NCI-H1930 (cell line): ENCODE results near the gene DZIP1L.
"Not testable (repeated sequence)": the region's sequence is repeated elsewhere in the genome, so short reads cannot be mapped to it uniquely, and the experiment has no call there.

Experiments used
- DNase-seq, 2 experiments: peaks; one replicate each; lab custom pipeline; 2025; lab: John Stamatoyannopoulos, UW

DZIP1L gene

DNA sequence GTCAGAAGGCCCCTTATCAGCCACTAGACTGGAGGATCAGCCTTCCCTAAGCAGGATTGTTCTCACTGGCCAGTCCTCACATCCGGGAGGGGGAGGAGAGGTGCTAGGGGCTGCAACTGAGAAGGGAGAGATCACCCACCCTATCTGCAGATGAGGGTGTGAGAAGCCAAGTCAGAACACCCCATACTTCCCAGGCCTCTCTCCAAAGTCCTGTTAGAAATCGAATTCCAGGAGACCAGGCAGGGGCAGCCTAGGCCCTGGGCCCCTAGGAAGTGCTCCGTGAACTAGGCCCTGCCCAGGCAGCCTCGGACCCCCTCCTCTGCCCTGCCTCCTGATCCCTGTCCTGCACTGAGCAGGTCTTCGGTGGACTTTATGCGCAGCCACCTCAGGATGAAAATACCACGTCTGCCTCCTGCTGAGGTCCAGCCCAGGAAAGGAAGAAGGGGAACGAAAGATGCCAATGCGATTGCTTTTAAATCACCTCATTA is 933 bp downstream of the DZIP1L start:
- no peak for DNase-seq

DNA sequence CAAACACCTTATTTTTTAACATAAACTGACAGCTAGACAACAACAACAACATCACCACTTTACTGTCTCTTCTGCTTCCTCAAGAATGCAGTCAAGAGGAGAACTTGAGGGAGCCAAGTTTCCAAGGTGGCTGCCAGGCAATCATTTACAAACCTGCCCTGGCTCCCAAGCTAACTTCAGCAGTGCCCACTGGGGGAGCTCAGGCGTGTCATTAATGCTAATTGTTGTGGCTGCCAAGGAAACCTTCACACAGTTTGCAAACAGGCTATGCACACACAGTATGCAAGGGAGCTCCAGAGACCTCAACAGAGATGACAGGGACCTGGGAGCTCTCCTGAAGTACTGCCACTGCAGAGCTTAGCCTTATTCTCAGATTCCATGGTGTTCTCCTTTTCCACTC is 2.1 kb downstream of the DZIP1L start:
- DNase-seq: no peak

DNA sequence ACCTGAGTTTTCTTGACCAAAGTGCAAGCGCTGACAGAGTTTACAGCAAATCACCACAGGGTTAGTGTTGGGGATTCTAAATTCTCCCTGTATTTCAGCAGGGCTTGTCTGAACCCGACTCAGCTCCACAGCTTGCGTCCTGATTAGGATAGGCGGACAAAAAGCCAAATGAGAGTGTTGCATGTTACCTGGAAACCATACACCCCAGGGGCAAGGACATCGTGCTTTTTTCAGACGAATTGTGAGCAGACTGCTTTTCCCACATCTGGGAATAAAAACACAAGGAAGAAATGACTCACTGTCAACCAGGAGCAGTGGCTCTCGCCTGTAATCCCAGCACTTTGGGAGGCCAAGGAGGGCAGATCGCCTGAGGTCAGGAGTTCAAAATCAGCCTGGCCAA is 3.0 kb downstream of the DZIP1L start:
- DNase-seq: no peak

DNA sequence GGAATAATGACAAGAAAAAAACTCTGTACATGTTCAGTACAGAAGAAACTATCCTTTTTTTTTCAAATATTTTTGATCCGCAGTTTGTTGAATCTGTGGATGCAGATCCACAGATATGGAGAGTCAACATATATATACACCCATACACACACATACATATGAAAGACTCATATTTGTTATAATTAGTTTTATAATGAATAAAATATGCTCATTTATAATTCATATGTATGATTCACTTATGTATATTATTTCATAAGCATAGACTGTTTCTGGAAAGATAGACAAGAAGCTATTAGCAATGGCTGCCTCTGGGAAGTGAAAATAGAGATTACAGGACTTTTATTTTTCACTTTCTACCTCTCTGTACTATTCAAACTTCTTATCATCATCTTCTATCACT is 9.8 kb downstream of the DZIP1L start:
- no peak for DNase-seq

DNA sequence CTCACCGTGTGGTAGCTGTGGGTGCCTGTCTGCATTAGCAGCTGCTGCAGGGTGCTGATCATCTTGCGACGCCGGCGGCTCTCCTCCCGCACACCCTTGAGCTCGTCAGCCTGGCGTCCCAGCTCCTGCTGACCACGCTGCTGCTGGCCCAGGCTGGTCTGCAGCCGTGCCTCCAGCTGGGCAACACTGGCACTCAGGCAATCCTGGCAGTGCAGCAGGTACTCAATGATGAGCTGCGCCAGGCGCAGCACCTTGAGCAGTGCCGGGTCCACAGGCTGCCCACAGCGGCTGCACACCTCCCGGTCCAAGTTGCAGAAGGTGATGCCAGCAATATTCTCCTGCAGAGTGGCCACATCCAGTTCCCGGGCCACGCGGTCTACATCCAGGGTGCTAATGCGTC is 11.9 kb downstream of the DZIP1L start:
- DNase-seq: no peak

DNA sequence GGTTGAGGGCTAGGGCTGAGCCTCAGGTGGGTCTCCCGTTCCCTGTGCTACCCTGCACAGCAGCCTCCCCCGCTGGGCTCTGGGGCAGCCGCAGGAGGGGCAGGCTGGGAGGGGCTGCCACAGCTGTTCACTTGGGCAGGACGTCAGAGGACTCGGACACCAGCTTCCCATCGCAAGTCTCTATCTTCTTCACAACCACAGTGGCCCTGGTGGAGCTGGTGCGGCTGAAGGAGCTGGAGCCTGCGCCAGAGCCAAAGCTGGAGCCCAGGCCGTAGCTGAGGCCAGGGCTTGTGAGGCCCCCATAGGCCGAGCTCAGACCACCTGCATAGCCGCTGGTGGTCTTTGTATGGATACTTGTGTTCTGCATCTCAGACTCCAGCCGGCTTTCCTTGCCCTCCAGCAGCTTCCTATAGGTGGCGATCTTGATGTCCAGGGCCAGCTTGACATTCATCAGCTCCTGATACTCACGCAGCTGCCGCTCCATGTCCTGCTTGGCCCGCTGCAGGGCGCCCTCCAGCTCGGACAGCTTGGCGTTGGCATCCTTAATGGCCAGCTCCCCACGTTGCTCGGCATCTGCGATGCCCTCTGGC is 14.0 kb downstream of the DZIP1L start:
- DNase-seq: not testable (repeated sequence)

DNA sequence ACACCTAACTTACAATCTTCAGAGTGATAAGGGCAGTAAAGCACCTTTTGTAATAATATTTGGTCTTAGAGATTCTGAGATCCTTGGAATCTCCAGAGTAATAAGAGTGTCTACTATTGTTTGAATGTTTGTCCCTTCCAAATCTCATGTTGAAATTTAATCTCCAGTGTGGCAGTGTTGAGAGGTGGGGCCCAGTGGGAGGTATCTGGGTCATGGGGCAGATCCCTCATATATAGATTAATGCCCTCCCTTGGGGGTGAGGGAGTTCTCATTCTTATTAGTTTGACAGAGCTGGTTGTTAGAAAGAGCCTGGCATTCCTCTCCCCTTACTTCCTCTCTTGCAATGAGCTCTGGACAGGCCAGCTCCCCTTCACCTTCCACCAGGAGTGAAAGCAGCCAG is 16.0 kb downstream of the DZIP1L start:
- DNase-seq: no peak

DNA sequence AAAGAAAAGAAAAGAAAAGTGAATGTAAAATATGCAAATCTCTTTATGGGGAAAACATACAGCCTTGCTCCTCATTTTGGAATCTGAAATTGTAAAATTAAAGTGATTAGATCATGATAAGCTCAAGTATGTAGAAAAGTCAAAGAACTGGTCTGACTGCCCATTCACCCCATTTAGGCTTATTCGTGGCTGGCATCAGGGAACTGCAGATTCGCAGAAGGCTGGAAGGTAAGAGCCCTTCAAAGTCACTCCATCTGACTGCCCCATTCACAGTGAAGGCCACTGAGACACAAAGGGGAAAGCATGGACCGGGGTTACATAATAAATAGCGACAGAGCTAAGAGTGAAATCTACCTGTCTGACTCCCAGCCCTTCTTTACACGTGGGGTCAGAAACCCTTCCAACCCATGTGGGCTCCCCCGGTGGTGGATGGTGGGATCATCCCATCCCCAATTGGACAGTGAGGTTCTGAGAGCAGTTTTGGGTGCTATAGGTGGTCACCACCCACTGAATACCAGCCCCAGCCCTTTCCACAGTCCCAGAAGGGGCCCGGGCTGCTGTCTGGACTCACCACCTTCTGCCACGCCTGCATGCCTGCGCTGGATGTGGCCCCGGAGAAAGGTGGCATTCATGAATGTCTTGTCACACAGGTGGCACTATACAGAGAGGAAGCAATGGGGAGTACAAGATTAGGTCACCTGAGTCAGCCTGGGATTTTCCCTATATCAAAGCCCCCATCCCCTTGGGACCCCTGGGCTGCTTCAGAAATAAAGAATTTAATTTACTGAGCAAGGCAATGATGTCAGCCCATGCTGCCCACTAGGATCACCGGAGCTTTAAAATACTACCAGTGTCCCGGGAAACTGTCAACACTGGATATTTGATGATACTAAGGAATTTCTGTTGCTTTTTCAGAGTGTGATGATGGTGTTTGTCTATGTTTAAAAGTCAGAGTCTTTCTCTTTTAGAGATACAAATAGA is 17.9 kb downstream of the DZIP1L start:
- DNase-seq: no peak

DNA sequence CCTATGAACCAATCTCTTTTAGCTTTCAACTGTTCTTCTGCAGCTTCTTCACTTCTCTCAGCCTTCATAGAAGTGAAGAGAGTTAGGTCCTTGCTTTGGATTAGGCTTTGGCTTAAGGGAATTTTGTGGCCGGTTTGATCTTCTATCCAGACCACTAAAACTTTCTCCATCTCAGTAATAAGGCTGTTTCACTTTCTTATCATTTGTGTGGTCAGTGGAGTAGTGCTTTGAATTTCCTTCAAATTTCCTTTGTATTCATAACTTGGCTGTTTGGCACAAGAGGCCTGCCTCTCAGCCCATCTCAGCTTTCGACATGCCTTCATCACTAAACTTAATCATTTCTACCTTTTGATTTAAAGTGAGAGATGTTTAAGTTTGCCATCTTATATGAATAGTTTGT is 21.7 kb downstream of the DZIP1L start:
- no peak for DNase-seq

DNA sequence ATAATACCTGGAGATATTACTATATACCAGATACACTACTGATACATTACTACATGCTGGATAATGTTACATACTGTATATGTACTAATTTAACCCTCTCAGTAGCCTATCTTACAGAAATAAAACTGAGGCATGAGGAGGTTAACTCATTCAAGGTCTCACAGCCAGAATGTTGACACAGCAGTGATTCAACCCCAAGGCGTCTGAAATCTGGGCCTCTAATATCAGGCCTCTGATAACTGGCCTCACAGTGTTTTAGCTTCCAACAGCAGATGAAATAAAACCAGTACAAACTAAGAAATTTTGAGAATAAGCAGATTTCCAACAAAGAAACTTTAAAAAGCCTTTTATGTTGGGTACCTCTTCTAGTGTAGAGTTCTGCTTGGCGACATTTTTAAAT is 23.4 kb downstream of the DZIP1L start:
- DNase-seq: no peak

DNA sequence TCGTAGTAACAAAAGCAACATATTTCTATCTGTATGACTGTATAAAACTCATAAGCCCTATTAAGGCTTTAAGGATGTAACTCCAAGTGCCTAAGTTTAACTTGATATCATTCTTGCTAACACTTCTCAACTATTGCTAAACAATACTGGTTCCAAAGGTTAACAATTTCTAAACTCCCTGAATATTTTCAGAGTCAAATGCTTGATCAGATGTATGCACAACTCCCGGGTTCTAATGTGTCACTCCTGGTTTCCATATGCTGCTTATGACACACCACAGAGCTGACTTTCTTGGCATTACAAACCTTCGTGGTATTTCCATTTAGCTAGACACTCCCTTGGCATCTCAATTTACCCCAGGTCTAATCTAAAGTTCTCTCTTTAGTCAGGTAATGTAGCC is 26.3 kb downstream of the DZIP1L start:
- DNase-seq: no peak

DNA sequence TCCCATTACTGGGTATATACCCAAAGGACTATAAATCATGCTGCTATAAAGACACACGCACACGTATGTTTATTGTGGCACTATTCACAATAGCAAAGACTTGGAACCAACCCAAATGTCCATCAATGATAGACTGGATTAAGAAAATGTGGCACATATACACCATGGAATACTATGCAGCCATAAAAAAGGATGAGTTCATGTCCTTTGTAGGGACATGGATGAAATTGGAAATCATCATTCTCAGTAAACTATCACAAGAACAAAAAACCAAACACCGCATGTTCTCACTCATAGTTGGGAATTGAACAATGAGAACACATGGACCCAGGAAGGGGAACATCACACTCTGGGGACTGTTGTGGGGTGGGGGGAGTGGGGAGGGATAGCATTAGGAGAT is 29.7 kb downstream of the DZIP1L start:
- DNase-seq: not testable (repeated sequence)

DNA sequence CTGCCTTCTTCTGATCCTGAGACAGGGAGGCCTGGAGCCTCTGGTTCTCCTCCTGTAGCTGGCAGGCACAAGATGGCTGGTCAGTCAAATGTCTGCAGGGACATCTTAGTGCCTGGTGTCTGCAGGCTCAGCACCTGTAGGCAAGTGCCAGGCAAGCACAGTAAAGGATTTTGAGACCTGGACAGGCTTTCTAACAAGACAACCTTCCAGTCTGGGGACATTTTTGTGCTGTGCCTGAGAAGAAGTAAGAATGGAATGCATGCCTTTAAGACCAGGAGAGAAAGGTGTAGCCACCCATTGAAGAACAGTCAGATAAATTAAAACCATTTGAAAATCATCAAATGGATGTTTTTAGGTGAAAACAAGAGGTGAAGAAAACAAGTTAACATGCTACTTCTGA is 31.2 kb downstream of the DZIP1L start:
- no peak for DNase-seq

DNA sequence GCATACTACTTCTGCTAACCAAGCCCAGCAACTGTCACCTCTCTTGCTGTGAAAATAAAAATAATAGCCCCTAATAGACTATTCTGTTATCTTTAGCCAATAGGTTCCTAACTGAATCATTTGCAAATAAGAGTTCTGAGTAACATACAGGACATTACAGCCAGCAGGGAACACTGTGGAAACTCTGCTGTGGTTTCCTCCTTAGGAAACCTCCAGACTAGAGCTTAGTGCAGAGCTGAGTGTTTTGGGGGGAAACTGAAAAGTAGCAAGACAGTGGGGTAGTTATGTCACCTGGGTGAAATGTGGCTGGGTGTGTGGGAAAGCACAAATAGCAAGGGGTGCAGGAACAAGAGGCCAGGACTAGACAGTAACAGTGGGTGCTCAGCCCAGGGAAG is 32.4 kb downstream of the DZIP1L start:
- DNase-seq: no peak

DNA sequence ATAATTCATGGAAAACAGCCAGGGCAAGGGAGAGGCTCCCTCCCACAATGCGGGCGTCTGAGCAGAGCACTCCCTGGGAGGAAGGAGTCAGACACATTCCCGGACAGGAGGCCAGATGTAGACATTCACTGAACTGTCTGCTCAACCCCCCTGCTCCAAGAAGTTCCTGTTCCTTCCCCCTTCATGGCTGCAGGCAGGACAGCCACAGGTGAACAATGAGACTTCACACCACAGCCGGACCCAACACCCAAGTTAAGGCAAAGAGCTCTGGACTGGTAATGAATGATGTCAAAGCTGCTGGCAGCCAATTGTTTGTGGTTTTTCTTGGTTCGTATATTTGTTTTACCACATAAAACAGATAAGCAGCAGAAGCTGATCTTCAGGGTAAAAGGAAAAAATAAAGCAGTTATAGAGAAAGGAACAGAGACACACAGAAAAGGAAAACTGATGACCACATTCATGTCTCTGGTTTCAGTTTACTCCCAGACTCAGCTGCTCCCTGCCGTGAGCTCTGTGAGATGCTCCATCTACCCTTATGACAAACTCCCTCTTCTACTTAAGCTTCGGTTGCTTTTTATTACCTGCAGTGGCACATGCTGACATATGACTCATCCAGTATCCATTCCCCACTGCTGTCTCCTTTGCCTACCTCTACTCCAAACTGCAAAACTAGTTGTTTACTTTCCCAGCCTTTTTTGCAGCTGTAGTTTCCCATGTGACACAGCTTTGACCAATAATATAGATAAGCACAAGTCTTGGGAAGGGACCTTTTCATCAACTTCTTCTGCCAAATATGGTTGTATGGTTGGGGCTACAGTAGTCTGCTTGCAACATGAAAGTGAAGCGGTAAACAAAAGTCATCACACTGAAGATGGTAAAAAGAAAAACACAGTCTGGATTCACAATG is 33.1 kb downstream of the DZIP1L start:
- no peak for DNase-seq

DNA sequence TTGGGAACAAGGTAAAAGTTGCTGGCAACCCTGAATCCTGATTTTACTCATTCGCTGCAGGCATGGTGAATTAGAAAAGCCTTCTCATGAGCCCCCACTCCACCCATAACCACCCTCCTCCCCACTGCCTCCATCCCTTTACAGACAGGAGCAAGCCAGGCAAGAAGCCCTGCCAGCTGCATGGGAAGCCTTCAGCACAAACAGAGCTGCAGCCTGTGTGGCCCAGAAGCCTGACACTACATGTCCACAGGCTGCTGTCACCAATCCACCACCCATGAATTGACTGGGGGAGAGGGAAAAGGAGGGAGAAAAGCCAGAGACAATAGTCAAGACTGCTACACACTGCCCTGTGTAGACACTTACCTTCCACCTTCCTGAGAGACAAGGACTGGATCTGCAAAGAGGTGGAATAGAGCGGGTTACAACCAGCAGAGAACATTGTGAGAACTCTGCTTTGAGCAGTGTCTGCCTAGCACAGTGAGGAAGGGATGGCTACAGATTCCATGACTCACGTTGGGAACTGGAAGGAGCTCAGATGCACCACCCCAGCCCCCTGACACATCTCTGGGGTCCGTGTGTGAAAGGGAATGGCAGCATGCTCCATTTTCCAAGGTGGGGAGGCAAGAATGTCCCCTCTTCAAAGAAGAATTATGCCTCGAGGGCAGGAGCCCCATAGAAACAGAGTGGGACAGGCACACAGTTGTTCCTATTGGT is 33.9 kb downstream of the DZIP1L start:
- no peak for DNase-seq

DNA sequence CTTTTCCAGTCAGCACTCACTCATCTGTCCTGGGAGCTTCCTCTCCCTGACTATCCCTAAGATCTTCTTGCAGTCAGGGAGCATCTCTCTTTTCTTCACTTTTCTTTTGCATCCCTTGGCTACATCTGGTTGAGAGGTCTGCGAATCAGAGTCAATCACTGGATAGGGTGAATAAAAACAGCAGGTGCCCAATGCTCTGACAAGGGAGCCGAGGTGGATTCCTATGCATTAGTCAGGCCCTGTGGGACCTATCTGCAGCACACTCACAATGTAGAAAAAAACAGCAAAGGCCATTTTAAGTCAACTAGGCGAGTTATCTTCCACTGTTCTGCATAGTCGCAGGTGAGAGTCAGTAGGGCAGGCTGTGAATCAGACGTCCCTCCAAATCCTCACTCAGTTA is 35.5 kb downstream of the DZIP1L start:
- DNase-seq: no peak

DNA sequence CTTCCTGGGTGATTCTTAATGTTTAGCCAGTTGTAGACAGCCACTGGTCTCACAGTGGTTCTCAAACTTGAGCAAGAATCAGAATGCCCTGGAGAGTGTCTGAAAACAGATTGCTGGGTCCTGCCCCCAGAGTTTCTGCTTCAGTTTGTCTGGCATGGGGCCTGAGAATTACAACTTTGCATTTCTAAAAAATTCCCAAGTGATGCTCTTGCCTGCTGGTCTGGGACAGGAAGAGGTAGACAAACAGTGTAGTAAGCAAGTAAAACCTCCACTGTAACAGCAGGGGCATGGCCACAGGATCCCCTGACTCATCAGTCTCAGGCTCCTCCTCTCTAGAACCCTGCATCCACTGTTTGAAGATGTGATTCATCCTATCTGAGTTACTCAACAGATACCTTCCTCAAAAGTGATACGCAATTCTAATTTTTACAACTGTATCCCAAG is 36.5 kb downstream of the DZIP1L start:
- no peak for DNase-seq

DNA sequence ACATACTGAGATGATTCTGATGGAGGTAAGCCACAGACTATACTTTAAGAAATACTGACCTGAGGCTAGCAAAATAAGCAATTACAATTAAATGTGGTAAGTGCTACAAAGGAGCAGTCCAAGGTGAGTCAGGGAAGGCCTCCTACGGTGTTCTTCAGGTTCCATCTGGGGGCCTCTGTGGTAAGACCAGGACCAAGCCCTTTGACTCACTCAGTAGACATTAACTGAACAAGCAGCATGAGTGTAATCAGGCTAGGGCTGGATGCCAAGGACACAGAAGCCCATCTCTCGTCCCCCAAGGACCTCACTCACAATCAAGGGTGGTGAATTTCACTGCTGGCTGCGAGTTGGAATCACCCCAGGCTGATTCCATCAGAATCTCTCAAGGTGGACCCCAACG is 37.3 kb downstream of the DZIP1L start:
- DNase-seq: no peak

DNA sequence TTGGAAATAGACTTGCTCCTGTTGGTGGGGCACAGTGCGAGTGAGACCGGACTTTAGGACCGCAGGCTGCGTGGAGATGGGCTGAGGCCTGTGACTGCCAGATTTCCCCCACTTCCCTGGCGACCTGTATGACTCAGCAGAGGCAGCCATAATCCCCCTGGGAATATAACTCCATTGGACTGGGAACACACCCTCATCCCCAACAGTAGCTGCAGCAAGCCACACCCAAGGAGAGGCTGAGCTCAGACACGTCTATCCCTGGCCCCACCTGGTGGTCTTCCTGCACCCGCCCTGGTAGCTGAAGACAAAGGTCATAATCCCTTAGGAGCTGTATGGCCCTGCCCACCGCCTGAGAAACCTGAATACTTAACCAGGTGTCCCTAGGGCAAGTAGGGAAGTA is 42.6 kb downstream of the DZIP1L start:
- no peak for DNase-seq

DNA sequence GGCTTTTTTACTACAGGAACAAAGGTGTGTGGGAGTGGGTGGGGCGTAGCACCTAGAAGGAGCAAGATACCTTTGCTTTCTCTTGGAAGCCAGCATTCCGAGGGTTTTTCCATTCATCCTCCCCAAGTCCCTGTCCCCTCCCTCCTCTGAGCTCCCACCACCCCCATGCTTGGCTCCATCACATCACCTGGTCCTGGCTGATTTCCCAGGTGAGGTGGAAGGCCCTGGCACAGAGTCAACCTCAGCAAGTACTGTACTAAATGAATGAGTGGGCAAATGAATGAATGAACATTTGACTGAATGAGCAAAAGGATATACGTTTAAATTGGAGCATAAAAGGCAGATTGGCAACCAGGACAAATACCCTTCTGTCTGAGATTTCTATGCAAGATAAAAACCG is 45.4 kb downstream of the DZIP1L start:
- DNase-seq: no peak
